ENCODE results near the gene PHF5A.

Gene PHF5A

DNA sequence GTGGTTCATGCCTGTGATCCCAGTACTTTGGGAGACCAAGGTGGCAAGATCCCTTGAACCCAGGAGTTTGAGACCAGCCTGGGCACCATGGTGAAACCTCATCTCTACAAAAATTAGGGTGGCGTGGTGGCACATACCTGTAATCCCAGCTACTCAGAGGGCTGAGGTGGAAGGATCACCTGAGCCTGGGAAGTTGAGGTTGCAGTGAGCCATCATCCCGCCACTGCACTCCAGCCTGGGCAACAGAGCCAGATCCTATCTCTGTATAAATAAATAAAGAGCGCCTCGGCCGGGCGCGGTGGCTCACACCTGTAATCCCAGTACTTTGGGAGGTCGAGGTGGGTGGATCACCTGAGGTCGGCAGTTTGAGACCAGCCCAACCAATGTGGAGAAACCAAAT lies 49.8 kb downstream of the PHF5A start:
- TF ChIP-seq SIN3A (IDR thresholded peaks at IDR 0.05; ENCODE audit: borderline replicate concordance, insufficient read depth, low read length) (no peak), TAF1 (IDR thresholded peaks at IDR 0.05; ENCODE audit: borderline replicate concordance, insufficient read depth, low read length) (no peak), FOXP2 (optimal IDR thresholded peaks at IDR 0.05; ENCODE audit: borderline replicate concordance, extremely low read depth, extremely low read length, insufficient read depth) (no peak), POLR2AphosphoS5 (IDR thresholded peaks at IDR 0.05; ENCODE audit: low read depth, low read length) (no peak)
- TF ChIP-seq, protein P1, sequence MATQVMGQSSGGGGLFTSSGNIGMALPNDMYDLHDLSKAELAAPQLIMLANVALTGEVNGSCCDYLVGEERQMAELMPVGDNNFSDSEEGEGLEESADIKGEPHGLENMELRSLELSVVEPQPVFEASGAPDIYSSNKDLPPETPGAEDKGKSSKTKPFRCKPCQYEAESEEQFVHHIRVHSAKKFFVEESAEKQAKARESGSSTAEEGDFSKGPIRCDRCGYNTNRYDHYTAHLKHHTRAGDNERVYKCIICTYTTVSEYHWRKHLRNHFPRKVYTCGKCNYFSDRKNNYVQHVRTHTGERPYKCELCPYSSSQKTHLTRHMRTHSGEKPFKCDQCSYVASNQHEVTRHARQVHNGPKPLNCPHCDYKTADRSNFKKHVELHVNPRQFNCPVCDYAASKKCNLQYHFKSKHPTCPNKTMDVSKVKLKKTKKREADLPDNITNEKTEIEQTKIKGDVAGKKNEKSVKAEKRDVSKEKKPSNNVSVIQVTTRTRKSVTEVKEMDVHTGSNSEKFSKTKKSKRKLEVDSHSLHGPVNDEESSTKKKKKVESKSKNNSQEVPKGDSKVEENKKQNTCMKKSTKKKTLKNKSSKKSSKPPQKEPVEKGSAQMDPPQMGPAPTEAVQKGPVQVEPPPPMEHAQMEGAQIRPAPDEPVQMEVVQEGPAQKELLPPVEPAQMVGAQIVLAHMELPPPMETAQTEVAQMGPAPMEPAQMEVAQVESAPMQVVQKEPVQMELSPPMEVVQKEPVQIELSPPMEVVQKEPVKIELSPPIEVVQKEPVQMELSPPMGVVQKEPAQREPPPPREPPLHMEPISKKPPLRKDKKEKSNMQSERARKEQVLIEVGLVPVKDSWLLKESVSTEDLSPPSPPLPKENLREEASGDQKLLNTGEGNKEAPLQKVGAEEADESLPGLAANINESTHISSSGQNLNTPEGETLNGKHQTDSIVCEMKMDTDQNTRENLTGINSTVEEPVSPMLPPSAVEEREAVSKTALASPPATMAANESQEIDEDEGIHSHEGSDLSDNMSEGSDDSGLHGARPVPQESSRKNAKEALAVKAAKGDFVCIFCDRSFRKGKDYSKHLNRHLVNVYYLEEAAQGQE (IDR thresholded peaks at IDR 0.05; ENCODE audit: insufficient read depth in 1 of 2, low read depth in 2 of 2, low read length in 2 of 2) = no peak

DNA sequence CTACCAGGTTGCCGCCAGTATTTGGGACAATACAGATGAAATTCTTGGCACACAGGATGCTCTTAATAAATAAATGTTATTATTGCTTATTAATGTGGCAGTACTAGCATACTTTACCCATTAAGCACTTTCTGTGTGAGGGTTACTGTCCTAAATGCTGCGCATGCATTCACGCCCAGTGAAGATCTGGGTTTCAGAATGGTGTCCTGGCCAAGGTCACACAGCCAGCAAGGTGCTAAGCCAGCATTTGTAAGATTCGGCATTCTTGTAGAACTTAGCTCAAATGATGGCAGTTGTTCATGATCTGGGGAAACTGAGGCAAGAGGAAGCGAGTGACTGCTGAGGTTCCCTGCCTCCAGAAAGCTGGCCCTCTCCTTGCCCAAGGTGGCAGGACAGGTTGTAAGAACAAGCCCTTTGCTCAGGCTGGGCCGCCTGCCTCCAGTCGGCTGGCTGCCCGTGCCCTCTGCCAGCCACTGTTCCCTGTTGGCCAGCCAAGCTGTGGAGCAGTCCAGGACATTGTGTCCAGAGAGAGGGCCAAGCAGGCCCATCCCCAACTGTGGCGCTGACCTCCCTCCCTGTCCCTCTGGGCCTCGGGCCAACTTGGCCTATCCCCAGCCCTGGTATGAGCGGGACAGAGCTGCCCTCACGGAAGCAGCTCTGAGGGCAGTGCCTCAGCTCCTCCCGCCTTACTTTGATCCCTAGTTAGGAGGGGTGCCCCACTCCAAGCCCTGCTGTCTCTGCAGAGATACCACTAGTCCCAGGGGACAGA lies 50.7 kb downstream of the PHF5A start:
- TF ChIP-seq SIN3A (IDR thresholded peaks at IDR 0.05; ENCODE audit: borderline replicate concordance, insufficient read depth, low read length) = no peak
- TF ChIP-seq POLR2AphosphoS5 (IDR thresholded peaks at IDR 0.05; ENCODE audit: low read depth, low read length) = no peak
- TF ChIP-seq TAF1 (IDR thresholded peaks at IDR 0.05; ENCODE audit: borderline replicate concordance, insufficient read depth, low read length) = no peak
- TF ChIP-seq, protein P1 (IDR thresholded peaks at IDR 0.05; ENCODE audit: insufficient read depth in 1 of 2, low read depth in 2 of 2, low read length in 2 of 2) = no peak

DNA sequence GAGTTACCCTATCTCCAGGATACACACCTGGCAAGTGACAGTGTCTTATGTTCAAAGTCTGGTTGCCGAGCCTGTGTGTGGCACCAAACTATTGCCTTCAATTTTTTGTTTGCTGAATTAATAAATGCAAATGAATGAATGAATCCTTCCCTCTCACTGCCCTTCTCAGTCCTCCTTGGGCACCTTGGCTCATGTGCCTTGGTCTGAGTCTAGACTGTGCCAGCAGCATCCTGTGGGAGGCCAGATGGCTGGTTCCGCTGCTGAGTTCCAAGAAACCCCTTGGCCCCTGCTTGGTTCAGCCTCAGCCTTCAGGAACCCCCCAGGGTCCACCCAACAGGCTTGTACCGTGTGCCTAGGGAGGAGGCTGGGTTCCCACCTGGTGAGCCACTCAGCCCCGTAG lies 52.9 kb downstream of the PHF5A start:
- TF ChIP-seq FOXP2 (optimal IDR thresholded peaks at IDR 0.05; ENCODE audit: borderline replicate concordance, extremely low read depth, extremely low read length, insufficient read depth) (no peak), TAF1 (IDR thresholded peaks at IDR 0.05; ENCODE audit: borderline replicate concordance, insufficient read depth, low read length) (no peak), POLR2AphosphoS5 (IDR thresholded peaks at IDR 0.05; ENCODE audit: low read depth, low read length) (no peak), SIN3A (IDR thresholded peaks at IDR 0.05; ENCODE audit: borderline replicate concordance, insufficient read depth, low read length) (no peak)
- TF ChIP-seq, protein P1 (IDR thresholded peaks at IDR 0.05; ENCODE audit: insufficient read depth in 1 of 2, low read depth in 2 of 2, low read length in 2 of 2) = no peak

DNA sequence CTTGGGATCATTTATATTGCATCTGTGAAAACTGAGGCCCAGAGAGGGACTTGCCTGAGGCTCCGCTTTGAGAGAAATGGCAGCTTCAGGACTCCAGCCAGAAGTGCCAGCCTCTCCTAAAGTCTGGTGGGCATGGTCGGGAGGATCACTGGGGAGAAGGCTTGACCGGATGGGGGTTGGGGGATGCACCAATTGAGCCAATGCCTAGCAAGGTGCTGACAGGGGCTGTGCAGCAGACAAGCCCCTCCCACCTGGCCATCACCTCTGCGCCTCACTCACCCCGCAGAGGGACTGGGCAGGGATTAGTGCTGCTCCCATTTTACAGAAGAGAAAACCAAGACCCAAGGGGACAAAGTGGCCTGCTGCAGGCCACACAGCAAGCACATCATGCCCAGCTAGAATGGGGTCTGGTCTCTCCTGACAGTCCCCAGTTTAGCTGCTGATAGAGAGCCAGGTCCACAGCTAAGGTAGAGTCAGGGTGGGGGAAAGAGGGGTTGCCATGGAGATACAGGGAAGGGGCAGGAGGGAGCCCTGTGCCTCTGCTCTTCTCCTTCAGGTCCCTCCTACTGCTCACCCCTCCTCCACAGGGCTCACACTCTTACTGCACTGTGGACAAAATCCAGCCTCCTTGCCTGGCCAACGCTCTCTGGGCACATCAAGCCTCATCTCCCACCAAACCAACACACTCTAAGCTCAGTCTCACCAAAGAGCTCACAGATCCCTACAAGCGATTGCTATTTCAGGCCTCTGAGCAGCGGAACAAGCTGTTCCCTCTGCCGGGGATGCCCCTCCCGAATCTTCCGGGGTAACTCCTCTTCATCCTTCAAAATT lies 57.3 kb downstream of the PHF5A start:
- TF ChIP-seq, protein P1 (IDR thresholded peaks at IDR 0.05; ENCODE audit: insufficient read depth in 1 of 2, low read depth in 2 of 2, low read length in 2 of 2) = no peak
- TF ChIP-seq TAF1 (IDR thresholded peaks at IDR 0.05; ENCODE audit: borderline replicate concordance, insufficient read depth, low read length) (no peak), POLR2AphosphoS5 (IDR thresholded peaks at IDR 0.05; ENCODE audit: low read depth, low read length) (no peak), SIN3A (IDR thresholded peaks at IDR 0.05; ENCODE audit: borderline replicate concordance, insufficient read depth, low read length) (no peak), FOXP2 (optimal IDR thresholded peaks at IDR 0.05; ENCODE audit: borderline replicate concordance, extremely low read depth, extremely low read length, insufficient read depth) (no peak)
